SK-N-SH (cell line): Measurements from ENCODE around the gene NR3C1. TPM values are rescaled to one million over a fixed set of nuclear protein-coding genes. Genes with fewer than 3 reads are reported as not detected.

Source experiments
- CTCF ChIA-PET: fragments of 300-600, 350-600 bp; formaldehyde crosslinking; extraction: SDS; loops from one replicate; lab custom pipeline; 2021; lab: Yijun Ruan, JAX
- POLR2A ChIA-PET: fragments of 350-600 bp; sonication (Branson Sonifier 250); formaldehyde crosslinking; extraction: SDS; loops from one replicate; lab custom pipeline; 2020; ENCODE audit warnings: antibody characterized with exemption, inconsistent platforms; lab: Yijun Ruan, JAX
- DNase-seq: peaks from one replicate; pipeline ENCODE4 v3.0.0; 2012
- H2AFZ ChIP-seq: fragments of 200-600 bp; sonication (generic); 2 replicates; pipeline ENCODE4 v1.8.1; 2016; ENCODE audit warnings: antibody characterized with exemption, mild to moderate bottlenecking, low read depth
- H3F3A ChIP-seq: fragments of 200-600 bp; sonication (generic); replicated peaks from 2 replicates; pipeline ENCODE3; 2016; ENCODE audit warnings: antibody characterized with exemption, mild to moderate bottlenecking; ENCODE audit not compliant: insufficient read depth
- H3K27ac ChIP-seq, 2 experiments: fragments of 200-500 bp in 1 of 2; fragments of 200-600 bp in 1 of 2; sonication (Bioruptor generic) in 1 of 2; sonication (generic), shearing (Covaris generic) in 1 of 2; 2 replicates each; pipeline versions ENCODE4 v1.5.1 to v1.6.1; 2014 to 2016; ENCODE audit warnings: low read depth in 2 of 2, inconsistent platforms in 1 of 2, low read length in 1 of 2, mild to moderate bottlenecking in 1 of 2, mixed read lengths in 1 of 2
- H3K27me3 ChIP-seq: fragments of 200-600 bp; sonication (generic), shearing (Covaris generic); 2 replicates; pipeline ENCODE4 v1.6.1; 2016; ENCODE audit warnings: mixed run types; ENCODE audit not compliant: insufficient read depth
- H3K36me3 ChIP-seq, 2 experiments: fragments of 200-500 bp in 1 of 2; fragments of 200-600 bp in 1 of 2; sonication (Bioruptor generic) in 1 of 2; sonication (generic) in 1 of 2; replicated peaks in 1 of 2; 2 replicates each; pipeline versions ENCODE3 to v1.5.1; 2014 to 2016; ENCODE audit warnings: low read length in 1 of 2, mild to moderate bottlenecking in 1 of 2; ENCODE audit not compliant: insufficient read depth in 2 of 2, control insufficient read depth in 1 of 2
- H3K4me1 ChIP-seq, 2 experiments: fragments of 200-500 bp in 1 of 2; fragments of 200-600 bp in 1 of 2; sonication (Bioruptor generic) in 1 of 2; sonication (generic), shearing (Covaris generic) in 1 of 2; 2 replicates each; pipeline versions ENCODE4 v1.5.1 to v1.6.1; 2014 to 2016; ENCODE audit warnings: low read depth in 1 of 2, low read length in 1 of 2, mixed run types in 1 of 2; ENCODE audit not compliant: insufficient read depth in 2 of 2, control insufficient read depth in 1 of 2
- H3K4me2 ChIP-seq: fragments of 200-600 bp; sonication (generic), shearing (Covaris generic); 2 replicates; pipeline ENCODE4 v1.6.1; 2017; ENCODE audit warnings: mixed run types
- H3K4me3 ChIP-seq, 2 experiments: fragments of 200-500 bp in 1 of 2; fragments of 200-600 bp in 1 of 2; sonication (Bioruptor generic) in 1 of 2; sonication (generic), shearing (Covaris generic) in 1 of 2; 2 replicates each; pipeline versions ENCODE4 v1.5.1 to v1.8.1; 2014 to 2016; ENCODE audit warnings: low read depth in 2 of 2, inconsistent platforms in 1 of 2, low read length in 1 of 2, mild to moderate bottlenecking in 1 of 2, mixed read lengths in 1 of 2, moderate library complexity in 1 of 2
- H3K79me2 ChIP-seq: fragments of 200-600 bp; sonication (generic); 2 replicates; pipeline ENCODE4 v1.8.1; 2017; ENCODE audit warnings: mild to moderate bottlenecking; ENCODE audit not compliant: insufficient read depth
- H3K9ac ChIP-seq: fragments of 200-600 bp; sonication (generic); 2 replicates; pipeline ENCODE4 v1.6.1; 2017; ENCODE audit warnings: mixed run types
- H3K9me2 ChIP-seq: fragments of 200-600 bp; sonication (generic); 2 replicates; pipeline ENCODE4 v1.6.1; 2017; ENCODE audit warnings: mixed run types
- H3K9me3 ChIP-seq: fragments of 200-600 bp; sonication (generic); 2 replicates; pipeline ENCODE4 v1.6.1; 2017; ENCODE audit warnings: mixed run types, mild to moderate bottlenecking, moderate library complexity
- H4K20me1 ChIP-seq: fragments of 200-600 bp; sonication (generic); 2 replicates; pipeline ENCODE4 v1.6.1; 2017; ENCODE audit warnings: mild to moderate bottlenecking, mixed run types; ENCODE audit not compliant: insufficient read depth
- CHD2 ChIP-seq: fragments of 150-350 bp; IDR thresholded peaks from 2 replicates; pipeline ENCODE4 v1.6.1; 2018; ENCODE audit warnings: low read length; ENCODE audit not compliant: partially characterized antibody
- FOXJ3 ChIP-seq: sonication (generic); formaldehyde crosslinking; IDR thresholded peaks from 2 replicates; pipeline ENCODE4 v1.5.1; 2020; ENCODE audit warnings: mild to moderate bottlenecking, missing genetic modification reagents
- GABPA ChIP-seq: IDR thresholded peaks from 2 replicates; pipeline ENCODE4 v1.4.0; 2012; ENCODE audit warnings: low read depth, mild to moderate bottlenecking
- MAX ChIP-seq: IDR thresholded peaks from 2 replicates; pipeline ENCODE4 v1.4.0; 2012; ENCODE audit warnings: low read depth
- MEF2A ChIP-seq: IDR thresholded peaks from 2 replicates; pipeline ENCODE4 v1.4.0; 2012; ENCODE audit warnings: low read depth, borderline replicate concordance
- NFIC ChIP-seq: IDR thresholded peaks from 2 replicates; pipeline ENCODE4 v1.4.0; 2012; ENCODE audit warnings: borderline replicate concordance
- PBX3 ChIP-seq: IDR thresholded peaks from 2 replicates; pipeline ENCODE4; 2012
- RCOR1 ChIP-seq: fragments of 150-350 bp; IDR thresholded peaks from 2 replicates; pipeline ENCODE4 v1.6.1; 2017; ENCODE audit warnings: antibody characterized with exemption, low read length
- RXRA ChIP-seq: IDR thresholded peaks from 2 replicates; pipeline ENCODE4 v1.4.0; 2012; ENCODE audit warnings: low read depth, mild to moderate bottlenecking, borderline replicate concordance
- USF1 ChIP-seq: IDR thresholded peaks from 2 replicates; pipeline ENCODE4 v1.4.0; 2012; ENCODE audit warnings: low read depth, borderline replicate concordance
- USF2 ChIP-seq: fragments of 150-350 bp; IDR thresholded peaks from 2 replicates; pipeline ENCODE4 v1.6.1; 2017; ENCODE audit warnings: antibody characterized with exemption, low read length, low read depth, borderline replicate concordance
- WGBS: methylation state at CpG from one replicate; pipeline ENCODE4 v1.1.6; 2017; ENCODE audit warnings: low lambda C conversion rate; 5-methylcytosine and 5-hydroxymethylcytosine counted together
- polyA plus RNA-seq, 3 experiments: library from polyadenylated mRNA; depleted of rRNA; stranded (reverse); fragments of >200 nt; gene quantifications; 2 replicates each; pipeline ENCODE4 v1.2.3, GENCODE V29; 2012

NR3C1 gene
- polyA plus RNA-seq, 1 of the 3 experiments (the other 2 are of a cell fraction): 7.1 TPM

DNA sequence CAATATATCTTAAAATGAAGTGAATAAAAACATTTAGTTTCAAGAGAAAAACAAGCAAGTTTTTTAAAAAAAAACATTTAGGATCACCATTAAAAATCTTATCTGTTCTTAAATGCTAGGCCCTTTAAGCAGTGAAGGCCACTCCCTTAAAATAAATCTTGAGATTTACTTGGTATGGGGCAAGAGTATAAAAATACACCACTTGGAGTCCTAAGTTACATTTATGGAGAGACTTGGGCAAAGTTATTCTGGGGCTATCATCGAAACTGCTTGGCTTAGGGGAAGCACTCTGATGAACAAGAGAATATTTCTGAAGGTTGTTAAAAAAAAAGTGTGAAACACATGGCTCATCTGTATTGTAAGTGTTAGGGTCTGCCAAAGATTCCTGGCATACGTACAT is 97.4 kb downstream of the NR3C1 start:
- H3F3A ChIP-seq: peaks cover 3% of the 10 kb centered on the region
- no peaks in the 10 kb centered on the region for H3K27me3 ChIP-seq
- peaks cover 0 to 13% of the 10 kb centered on the region in 2 experiments; a peak in 1 of 4 replicates for H3K4me1 ChIP-seq
- no peak overlapping the region for H3K9ac ChIP-seq
- H3K36me3 ChIP-seq: peaks cover 4 to 49% of the 10 kb centered on the region in 2 experiments
- H3K27ac ChIP-seq: no peak overlapping the region
- ChIA-PET CTCF (no interaction called here), POLR2A (no interaction called here)
- H3K4me2 ChIP-seq: no peak overlapping the region
- H3K9me3 ChIP-seq: peaks cover 10% of the 10 kb centered on the region; the same call in 1 of the 2 replicates
- TF ChIP-seq RXRA: no peak
- no peak for TF ChIP-seq RCOR1
- no peak for TF ChIP-seq MEF2A
- TF ChIP-seq FOXJ3 (CRISPR knock-in tag): no peak
- no peak for TF ChIP-seq USF1
- TF ChIP-seq USF2: no peak
- no peak for TF ChIP-seq CHD2
- no peak overlapping the region for H3K4me3 ChIP-seq
- DNase-seq: no peak
- H3K79me2 ChIP-seq: peaks cover 23% of the 10 kb centered on the region; the same call in 1 of the 2 replicates
- WGBS: 98% methylated on average over 2 of the region's 2 CpGs
- no peak overlapping the region for H2AFZ ChIP-seq
- H4K20me1 ChIP-seq: no peaks in the 10 kb centered on the region
- no peaks in the 10 kb centered on the region for H3K9me2 ChIP-seq

DNA sequence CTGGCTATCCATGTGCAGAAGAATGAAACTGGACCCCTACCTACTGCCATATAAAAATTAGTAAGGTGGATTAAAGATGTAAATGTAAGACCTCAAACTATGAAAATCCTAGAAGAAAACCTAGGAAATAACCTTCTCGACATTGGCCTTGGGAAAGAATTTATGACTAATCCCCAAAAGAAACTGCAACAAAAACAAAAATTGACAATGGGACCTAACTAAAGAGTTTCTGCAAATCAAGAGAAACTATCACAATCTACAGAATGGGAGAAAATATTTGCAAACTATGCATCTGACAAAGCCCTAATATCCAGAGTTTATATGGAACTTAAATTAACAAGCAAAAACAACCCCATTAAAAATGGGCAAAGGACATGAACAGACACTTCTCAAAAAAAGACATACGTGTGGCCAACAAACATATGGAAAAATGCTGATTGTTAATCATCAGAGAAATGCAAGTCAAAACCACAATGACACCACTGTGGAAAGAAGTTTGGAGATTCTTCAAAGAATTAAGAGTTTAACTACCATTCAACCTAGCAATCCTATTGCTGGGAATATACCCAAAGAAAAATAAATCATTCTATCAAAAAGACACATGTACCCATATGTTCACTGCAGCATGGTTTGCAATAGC is 98.5 kb downstream of the NR3C1 start:
- ChIA-PET POLR2A (no interaction called here), CTCF (no interaction called here)
- Histone ChIP-seq H3K4me3 (no peak overlapping the region), H3F3A (peaks cover 3% of the 10 kb centered on the region), H3K9me2 (no peaks in the 10 kb centered on the region), H3K27me3 (no peaks in the 10 kb centered on the region), H2AFZ (no peak overlapping the region), H3K4me1 (peaks cover 0 to 13% of the 10 kb centered on the region in 2 experiments; a peak in 1 of 4 replicates), H3K9me3 (peaks cover 10% of the 10 kb centered on the region; the same call in 1 of the 2 replicates), H3K79me2 (peaks cover 28% of the 10 kb centered on the region), H4K20me1 (no peaks in the 10 kb centered on the region), H3K9ac (no peak overlapping the region), H3K27ac (no peak overlapping the region), H3K4me2 (no peak overlapping the region), H3K36me3 (peaks cover 6 to 56% of the 10 kb centered on the region in 2 experiments)
- no peak for DNase-seq
- no peak for TF ChIP-seq NFIC
- no peak for TF ChIP-seq PBX3
- no peak for TF ChIP-seq GABPA
- TF ChIP-seq MAX: no peak
- WGBS: 93% methylated on average over 2 of the region's 2 CpGs
